COR-L47 (cell line): ENCODE results near the gene SPHK2.
"Not testable (repeated sequence)": the region's sequence is repeated elsewhere in the genome, so short reads cannot be mapped to it uniquely, and the experiment has no call there.

Experiments
- DNase-seq: peaks from one replicate; lab custom pipeline; 2025; lab: John Stamatoyannopoulos, UW

The SPHK2 gene

GRCh38 chr19:48637449-48637947, 18.2 kb downstream of the SPHK2 start:
- DNase-seq: peak; percentile 99

DNA sequence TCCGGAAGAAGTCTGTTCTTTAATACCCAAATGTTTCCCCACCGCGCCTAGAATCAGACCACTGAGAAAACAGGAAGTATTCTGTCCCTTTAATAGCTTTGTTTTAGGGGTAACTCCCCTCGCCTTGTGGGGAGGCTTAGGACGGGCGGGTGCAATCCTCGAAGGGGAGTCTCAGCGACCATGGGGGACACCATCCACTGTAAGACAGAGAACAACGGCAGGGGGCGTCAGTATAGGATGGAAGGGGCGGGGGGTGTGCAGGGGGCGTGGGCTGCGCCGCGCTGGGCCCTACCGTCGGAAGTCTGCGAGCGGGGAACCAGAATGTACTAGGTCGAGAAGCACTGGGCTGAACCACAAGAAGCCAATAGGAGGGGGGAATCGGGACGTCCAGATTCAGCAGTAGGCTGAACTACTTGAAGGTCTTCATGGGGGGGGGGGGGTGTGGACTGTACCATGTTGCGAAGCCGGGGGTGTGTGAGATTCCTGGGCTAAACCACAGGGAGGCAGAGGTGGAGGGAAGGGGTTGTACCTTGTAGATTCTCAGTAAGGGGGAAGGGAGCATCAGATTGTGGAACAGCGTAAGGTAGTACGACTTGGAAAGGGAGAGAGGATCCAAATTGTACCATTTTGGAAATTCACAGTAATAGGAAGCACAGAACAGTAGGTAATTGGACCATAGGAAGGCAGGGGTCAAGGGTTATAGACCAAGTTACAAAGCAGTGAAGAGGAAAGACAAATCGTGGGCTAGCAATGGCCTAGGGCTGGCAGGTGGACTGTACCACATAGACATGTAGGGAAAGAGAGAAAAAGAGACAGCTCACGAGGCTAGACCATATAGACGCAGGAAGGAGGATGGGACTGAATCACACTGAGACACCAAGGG, 18.9 kb downstream of the SPHK2 start:
- peak; percentile 91 for DNase-seq

DNA sequence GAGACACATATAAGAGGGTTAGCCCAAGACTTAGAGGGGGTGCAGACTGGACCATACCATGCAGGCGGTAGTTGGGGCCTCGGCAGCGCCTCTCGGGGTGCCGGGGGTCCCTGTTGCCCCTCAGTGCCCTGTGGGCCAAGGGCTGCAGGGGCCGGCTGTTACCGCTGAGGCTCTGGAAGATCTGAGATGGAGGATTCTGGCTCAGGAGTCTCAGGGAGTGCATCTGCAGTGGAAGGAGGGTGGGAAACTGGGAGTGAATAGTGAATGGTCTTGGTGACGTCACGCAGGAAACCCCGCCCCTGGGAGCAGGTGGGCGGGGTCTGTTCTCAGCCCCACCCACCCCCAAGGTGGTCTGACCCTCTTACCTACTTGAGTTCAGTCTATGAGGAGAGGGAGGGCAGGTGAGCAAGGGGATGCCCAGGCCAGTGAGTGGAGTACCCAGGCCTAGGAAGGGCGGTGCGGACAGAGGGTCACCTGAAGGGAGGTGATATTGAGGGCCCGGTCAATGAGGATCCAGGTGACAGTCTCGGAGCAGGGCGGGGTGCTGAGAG, 19.6 kb downstream of the SPHK2 start:
- no peak for DNase-seq

DNA sequence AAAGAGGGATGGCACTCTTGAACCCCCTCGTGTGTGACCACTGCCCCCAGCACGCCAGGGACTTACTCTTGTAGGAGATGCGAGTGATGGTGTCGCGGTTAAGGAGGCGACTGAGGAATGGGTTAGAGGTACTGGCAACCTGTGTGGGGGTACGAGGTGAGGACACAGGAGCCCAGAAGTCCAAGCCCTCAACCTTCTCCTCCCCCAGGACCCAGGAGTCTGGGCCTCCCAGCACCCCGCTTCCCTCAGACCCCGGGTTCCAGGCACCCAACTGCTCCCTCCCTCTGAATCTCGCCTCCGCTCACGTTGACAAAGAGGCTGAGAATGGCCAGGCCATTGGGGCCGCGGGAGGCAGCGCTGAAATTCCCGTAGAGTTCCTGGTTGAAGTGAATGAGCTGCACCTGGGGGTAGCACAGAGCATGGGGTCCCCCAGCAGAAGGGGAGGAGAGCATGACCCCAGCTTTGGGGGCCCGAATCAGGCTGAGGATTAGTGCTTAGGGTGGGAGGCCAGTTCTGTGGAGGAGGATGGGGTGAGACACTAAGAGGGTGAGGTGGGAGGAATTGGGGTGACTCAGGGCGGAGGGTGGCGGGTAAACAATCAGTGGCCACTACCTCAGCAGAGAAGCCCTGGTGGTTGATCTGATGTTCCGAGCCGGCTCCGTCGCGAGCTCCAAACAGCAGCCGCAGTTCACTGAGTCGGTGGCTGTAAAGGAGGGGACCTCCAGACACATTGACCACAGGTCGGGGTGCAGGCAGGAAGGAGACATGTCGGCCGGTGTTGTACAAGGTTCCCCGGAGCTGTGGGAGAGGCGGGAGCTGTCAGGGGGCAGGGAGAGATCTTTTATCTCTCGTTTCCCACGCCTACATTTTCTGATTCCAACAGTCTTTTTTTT, 20.4 kb downstream of the SPHK2 start:
- no peak for DNase-seq

DNA sequence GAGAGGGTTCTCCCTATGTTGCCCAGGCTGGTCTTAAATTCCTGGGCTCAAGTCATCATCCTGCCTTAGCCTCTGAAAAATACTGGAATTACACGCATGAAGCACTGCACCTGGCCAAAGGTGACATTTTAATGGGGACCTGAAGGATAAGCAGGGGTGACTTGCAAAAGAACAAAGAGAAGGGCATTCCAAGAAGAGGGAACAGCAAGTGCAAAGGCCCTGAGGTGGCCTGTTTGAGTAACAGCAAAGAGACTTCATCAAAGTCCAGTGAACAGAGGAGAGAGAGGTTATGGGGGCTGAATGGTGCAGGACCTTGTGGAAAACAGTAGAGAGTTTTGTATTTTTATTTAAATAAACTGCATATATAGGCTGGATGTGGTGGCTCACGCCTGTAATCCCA, 22.5 kb downstream of the SPHK2 start:
- no peak for DNase-seq

GRCh38 chr19:48642862-48643261, 23.6 kb downstream of the SPHK2 start:
- no peak for DNase-seq

DNA sequence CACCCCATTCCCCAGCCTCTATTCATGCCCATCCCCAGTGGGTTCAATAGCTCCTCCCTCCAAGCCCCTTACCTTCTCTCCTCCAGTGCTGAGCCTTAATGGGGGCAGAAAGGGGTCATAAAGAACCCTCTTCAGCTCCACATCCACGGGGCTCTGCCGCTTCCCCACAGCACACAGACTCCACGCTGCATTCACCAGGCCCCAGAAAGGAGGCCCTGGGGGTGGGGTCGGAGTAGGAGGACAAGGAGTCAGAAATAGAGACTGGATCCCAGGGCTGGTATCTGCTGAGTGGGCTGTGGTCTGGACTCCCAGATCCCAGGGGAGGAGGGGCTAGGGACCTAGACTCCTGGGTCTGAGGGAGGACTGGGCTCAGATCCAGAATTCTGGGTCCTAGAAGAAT, 25.0 kb downstream of the SPHK2 start:
- DNase-seq: no peak

- peak; percentile 63 for DNase-seq
Observed at GRCh38 chr19:48644839-48645619, 25.7 kb downstream of the SPHK2 start.

GRCh38 chr19:48645620-48646000, 26.3 kb downstream of the SPHK2 start:
- no peak for DNase-seq

GRCh38 chr19:48646001-48646721, 26.9 kb downstream of the SPHK2 start, which contains the start of gene CA11:
Gene CA11, minus strand, starts transcription at chr19:48646187. Its CDS starts 555 bp downstream, at chr19:48645632.
- peak; percentile 84 for DNase-seq

- DNase-seq: no peak
Observed at GRCh38 chr19:48646722-48647216, 27.5 kb downstream of the SPHK2 start.

GRCh38 chr19:48648134-48648533, 28.8 kb downstream of the SPHK2 start:
- DNase-seq: no peak

GRCh38 chr19:48650974-48651682, 31.8 kb downstream of the SPHK2 start:
- DNase-seq: no peak

GRCh38 chr19:48651683-48652048, 32.4 kb downstream of the SPHK2 start:
- DNase-seq: no peak

DNA sequence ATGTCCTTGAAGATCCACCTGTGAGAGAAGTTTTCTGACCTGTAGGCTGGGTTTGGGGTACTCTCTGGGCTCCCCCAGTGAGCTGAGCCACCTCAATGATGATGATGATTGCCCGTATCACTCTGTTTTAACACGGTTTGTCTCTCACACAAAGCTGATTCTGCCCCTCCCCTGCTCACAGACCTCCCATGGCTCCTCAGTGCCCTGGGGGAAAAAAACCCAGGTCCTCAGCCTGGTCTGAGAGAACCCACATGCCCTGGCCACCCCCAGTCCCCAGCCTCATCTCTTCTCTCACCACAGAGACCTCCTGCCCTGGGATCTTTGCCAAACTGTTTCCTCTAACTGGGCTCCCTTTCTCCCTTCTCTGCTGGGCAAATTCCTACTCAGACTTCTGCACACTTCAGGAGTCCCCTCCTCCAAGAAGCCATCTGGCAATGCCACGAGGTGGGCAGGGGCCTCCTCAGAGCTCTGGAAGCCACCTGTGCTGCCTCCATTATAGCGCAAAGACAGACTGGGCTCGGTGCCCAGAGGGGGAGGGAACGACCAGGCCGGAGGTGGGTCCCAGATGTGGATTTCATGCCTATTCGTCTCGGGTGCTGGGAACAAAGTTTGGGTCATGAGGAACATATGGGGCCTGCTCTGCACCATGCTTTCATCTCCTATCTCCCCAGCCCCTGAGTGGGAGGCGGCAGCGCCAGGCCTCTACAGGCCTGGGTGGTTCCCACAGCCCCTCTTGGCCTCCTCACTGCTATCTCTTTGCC, 35.2 kb downstream of the SPHK2 start:
- DNase-seq: peak; percentile 64

DNA sequence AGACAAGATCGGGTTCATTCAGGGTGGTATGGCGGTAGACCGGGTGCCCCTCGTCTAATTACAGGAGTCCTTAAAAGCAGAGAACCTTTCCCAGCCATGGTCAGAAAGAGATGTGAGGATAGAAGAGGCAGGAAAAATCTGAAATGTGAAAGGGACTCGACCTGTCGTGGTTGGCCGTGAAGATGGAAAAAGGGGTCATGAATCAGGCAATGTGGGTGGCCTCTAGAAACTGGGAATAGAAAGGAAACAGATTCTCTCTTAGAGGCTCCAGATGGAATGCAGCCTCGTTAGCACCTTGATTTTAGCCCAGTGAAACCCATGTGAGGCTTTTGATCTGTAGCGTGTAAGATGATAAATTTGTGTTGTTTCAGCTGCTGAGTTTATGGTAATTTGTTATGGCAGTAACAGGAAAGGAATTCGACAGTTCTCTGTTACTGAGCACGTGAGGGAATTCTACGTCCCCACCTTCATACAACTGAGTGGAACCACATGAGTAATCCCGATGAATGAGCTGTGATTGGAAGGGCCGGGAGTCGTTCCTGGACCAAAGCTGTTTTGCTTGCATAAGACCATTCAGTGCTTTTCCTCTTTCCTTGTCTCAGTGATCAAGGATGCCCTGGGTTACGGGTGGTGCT, 37.7 kb downstream of the SPHK2 start:
- DNase-seq: no peak

DNA sequence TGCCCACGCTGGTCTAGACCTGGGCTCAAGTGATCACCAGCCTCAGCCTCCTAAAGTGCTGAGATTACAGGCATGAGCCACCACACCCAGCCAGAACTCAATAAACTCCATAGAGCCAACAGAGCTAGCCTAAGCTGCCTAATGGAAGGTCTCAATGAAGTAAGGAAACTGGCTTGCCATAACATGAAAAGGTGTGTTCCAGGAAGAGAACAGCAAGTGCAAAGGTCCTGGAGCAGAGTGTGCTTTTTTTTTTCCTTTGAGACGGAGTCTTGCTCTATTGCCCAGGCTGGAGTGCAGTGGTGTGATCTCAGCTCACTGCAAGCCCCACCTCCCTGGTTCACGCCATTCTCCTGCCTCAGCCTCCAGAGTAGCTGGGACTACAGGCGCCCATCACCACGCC, 38.5 kb downstream of the SPHK2 start:
- DNase-seq: not testable (repeated sequence)

GRCh38 chr19:48658483-48658882, 39.2 kb downstream of the SPHK2 start:
- DNase-seq: no peak

DNA sequence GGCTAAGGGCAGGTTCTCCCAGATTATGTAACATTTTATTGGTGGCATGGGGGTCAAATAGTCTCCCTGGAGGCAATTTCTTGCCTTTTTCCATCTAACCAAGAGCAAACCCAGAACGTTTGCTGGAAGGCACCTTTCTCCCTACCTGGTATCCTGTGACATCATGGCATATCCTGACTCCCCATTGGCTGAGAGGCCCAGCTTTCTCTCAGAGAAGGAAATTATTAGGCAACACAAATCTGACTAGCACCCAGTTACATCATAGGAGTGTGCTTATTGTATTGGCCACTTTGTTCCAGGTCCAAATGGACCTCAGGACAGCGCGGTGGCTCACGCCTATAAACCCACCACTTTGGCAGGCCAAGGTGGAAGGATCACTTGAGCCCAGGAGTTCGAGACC, 40.5 kb downstream of the SPHK2 start:
- DNase-seq: no peak
